ENCODE results near the gene SERTAD2. TPM values are rescaled to one million over a fixed set of nuclear protein-coding genes. Genes with fewer than 3 reads are reported as not detected.

Gene SERTAD2
- total and polyA plus RNA-seq, 10 donors = 10.4 to 61.4 (median 41.1) TPM

DNA sequence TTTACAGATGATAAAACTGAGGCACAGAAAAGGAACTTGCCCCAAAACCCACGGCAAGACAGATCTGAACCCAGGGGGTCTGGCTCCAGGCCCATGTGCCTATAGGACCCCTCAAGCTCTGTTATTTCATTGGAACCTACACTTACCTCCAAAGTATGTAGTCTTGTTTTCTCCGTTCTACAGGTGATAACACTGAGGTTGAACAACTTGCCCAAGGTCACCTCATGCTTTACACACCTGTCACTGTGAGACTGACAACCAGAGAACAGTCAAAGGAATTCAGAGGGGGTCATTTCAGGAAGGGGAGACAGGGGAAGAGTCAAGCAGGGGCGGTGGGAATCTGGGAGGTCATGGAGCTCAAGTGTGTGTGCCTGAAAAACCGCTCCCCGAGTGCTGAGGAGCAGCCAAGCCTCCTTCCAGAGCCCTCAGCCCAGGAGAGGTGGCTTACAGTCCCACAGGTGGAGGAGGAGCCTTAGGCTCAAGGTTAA, 47.7 kb downstream of the SERTAD2 start:
- no peak for DNase-seq
- TF ChIP-seq POLR2AphosphoS5 (IDR thresholded peaks at IDR 0.05) (no peak), POLR2A (IDR thresholded peaks at IDR 0.05) (no peak)
- TF ChIP-seq, protein P1, sequence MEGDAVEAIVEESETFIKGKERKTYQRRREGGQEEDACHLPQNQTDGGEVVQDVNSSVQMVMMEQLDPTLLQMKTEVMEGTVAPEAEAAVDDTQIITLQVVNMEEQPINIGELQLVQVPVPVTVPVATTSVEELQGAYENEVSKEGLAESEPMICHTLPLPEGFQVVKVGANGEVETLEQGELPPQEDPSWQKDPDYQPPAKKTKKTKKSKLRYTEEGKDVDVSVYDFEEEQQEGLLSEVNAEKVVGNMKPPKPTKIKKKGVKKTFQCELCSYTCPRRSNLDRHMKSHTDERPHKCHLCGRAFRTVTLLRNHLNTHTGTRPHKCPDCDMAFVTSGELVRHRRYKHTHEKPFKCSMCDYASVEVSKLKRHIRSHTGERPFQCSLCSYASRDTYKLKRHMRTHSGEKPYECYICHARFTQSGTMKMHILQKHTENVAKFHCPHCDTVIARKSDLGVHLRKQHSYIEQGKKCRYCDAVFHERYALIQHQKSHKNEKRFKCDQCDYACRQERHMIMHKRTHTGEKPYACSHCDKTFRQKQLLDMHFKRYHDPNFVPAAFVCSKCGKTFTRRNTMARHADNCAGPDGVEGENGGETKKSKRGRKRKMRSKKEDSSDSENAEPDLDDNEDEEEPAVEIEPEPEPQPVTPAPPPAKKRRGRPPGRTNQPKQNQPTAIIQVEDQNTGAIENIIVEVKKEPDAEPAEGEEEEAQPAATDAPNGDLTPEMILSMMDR (IDR thresholded peaks at IDR 0.05 in 8 of 11, conservative IDR thresholded peaks at IDR 0.05 in 3 of 11) = no peak
- no peaks in the 10 kb centered on the region for H3K27me3 ChIP-seq (replicated peaks in 1 of 7)
- H3K9me3 ChIP-seq = peaks cover 0 to 5% (median 0%) of the 10 kb centered on the region in 8 donors
- 90 to 94% (median 92%) methylated on average over 5 of the region's 5 CpGs for WGBS, 5 donors
- intact Hi-C loops (cut with DNase I; ENCODE audit: low total_unique reads) = no loop called here
- no peaks in the 10 kb centered on the region for H3K36me3 ChIP-seq
- H3K27ac ChIP-seq = peak overlapping the region in 2 of 8 donors; percentile 73 to 80
- H3K4me3 ChIP-seq = no peak overlapping the region
- peaks cover 10 to 37% (median 30%) of the 10 kb centered on the region in 6 donors for H3K4me1 ChIP-seq

DNA sequence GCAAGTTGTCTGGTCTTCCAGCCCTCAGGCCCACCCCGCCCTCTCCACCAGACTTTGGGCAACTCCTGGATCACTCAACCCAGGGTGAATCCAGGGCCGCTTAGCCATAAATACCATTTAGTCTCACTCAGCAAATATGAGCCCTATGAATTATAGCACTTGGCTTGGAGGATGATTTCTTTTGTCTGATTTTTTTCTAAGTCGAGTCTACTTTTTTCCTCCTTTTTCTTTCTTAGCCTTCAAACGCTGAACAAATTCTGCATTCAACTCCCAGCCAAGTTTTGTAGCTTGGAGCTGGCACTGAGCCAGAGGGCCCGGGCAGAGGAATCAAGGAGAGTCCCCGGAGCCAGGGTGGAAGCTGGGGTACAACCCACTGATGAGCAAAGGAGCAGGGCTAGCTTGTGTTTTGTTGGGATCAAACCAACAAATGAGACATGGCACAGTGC, 48.7 kb downstream of the SERTAD2 start:
- intact Hi-C loops (cut with DNase I; ENCODE audit: low total_unique reads) = no loop called here
- no peak overlapping the region for H3K4me3 ChIP-seq
- H3K36me3 ChIP-seq = no peaks in the 10 kb centered on the region
- peaks cover 0 to 5% (median 0%) of the 10 kb centered on the region in 8 donors for H3K9me3 ChIP-seq
- peaks cover 10 to 37% (median 30%) of the 10 kb centered on the region in 6 donors for H3K4me1 ChIP-seq
- H3K27me3 ChIP-seq (replicated peaks in 1 of 7) = no peaks in the 10 kb centered on the region
- WGBS, 5 donors = 68 to 86% (median 83%) methylated on average over 6 of the region's 6 CpGs
- H3K27ac ChIP-seq = no peak overlapping the region
- DNase-seq = no peak
- no peak for TF ChIP-seq POLR2A (IDR thresholded peaks at IDR 0.05)
- TF ChIP-seq POLR2AphosphoS5 (IDR thresholded peaks at IDR 0.05) = no peak
- TF ChIP-seq, protein P1 (IDR thresholded peaks at IDR 0.05 in 8 of 11, conservative IDR thresholded peaks at IDR 0.05 in 3 of 11) = no peak

DNA sequence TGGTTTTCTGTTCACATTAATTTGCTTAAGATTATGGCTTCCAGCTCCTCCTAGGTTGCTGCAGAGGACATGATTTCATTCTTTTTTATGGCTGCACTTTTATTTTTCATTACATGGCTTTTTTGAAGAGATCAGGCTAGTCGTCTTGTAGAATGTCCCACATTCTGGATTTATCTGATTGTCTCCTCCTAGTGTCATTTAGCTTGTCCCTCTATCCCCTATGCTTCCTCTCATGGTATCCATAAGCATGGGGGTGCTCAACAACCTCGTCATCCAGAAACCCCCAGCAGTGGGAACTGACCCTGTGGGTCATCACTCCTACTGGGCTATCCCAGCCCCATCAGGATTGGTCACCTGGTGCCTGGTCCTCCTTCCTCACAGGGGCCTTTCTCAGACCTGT, 49.6 kb downstream of the SERTAD2 start:
- Histone ChIP-seq H3K4me1 (peaks cover 10 to 32% (median 28%) of the 10 kb centered on the region in 6 donors), H3K9me3 (peaks cover 0 to 5% (median 0%) of the 10 kb centered on the region in 8 donors), H3K27me3 (replicated peaks in 1 of 7) (no peaks in the 10 kb centered on the region), H3K4me3 (no peak overlapping the region), H3K36me3 (no peaks in the 10 kb centered on the region), H3K27ac (no peak overlapping the region)
- 85 to 92% (median 87%) methylated on average over 2 of the region's 2 CpGs for WGBS, 5 donors
- TF ChIP-seq, protein P1 (IDR thresholded peaks at IDR 0.05 in 8 of 11, conservative IDR thresholded peaks at IDR 0.05 in 3 of 11) = no peak
- TF ChIP-seq POLR2A (IDR thresholded peaks at IDR 0.05) (no peak), POLR2AphosphoS5 (IDR thresholded peaks at IDR 0.05) (no peak)
- DNase-seq = no peak
- intact Hi-C loops (cut with DNase I; ENCODE audit: low total_unique reads) = no loop called here

DNA sequence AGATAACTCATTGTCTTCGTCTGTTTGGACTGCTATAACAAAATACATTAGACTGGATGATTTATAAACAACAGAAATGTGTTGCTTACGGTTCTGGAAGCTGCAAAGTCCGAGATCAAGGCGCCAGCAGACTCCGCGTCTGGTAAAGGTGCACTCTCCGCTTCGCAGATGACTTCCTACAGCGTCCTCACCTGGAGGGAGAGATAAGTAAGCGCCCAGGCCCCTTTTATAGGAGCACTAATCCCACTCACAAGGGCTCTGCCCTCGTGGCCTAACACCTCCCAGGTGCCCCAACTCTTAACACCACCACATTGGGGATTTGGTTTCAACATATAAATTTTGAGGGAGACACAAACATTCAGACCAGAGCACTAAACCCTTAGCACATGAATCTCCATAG, 51.3 kb downstream of the SERTAD2 start:
- Histone ChIP-seq H3K27ac (no peak overlapping the region), H3K9me3 (peaks cover 0 to 5% (median 0%) of the 10 kb centered on the region in 8 donors), H3K4me1 (peaks cover 6 to 18% (median 12%) of the 10 kb centered on the region in 6 donors), H3K4me3 (no peak overlapping the region), H3K27me3 (replicated peaks in 1 of 7) (no peaks in the 10 kb centered on the region), H3K36me3 (no peaks in the 10 kb centered on the region)
- 91 to 95% (median 94%) methylated on average over 11 of the region's 11 CpGs for WGBS, 5 donors
- DNase-seq = no peak
- intact Hi-C loops (cut with DNase I; ENCODE audit: low total_unique reads) = no loop called here
- TF ChIP-seq, protein P1 (IDR thresholded peaks at IDR 0.05 in 8 of 11, conservative IDR thresholded peaks at IDR 0.05 in 3 of 11) = no peak
- TF ChIP-seq POLR2AphosphoS5 (IDR thresholded peaks at IDR 0.05) (no peak), POLR2A (IDR thresholded peaks at IDR 0.05) (no peak)
